ENCODE results near the gene PRKAG2. TPM values are rescaled to one million over a fixed set of nuclear protein-coding genes. Genes with fewer than 3 reads are reported as not detected.

Gene PRKAG2
- total RNA-seq, 1 donor from 2014 or later = 21.1 TPM

GRCh38 chr7:151641587-151641986 is 235.3 kb downstream of the PRKAG2 start:
- no peak for DNase-seq (ENCODE audit: low read depth)
- Histone ChIP-seq H3K27me3 (ENCODE audit: control insufficient read depth, insufficient read depth, low read length) (no peaks in the 10 kb centered on the region), H3K36me3 (ENCODE audit: control insufficient read depth, insufficient read depth, low read length) (no peaks in the 10 kb centered on the region), H3K4me3 (ENCODE audit: low read depth, low read length) (no peak overlapping the region)
- TF ChIP-seq CTCF (IDR thresholded peaks at IDR 0.05; ENCODE audit: insufficient read depth, low read length, poor library complexity, severe bottlenecking) = no peak

GRCh38 chr7:151637781-151638261 is 239.1 kb downstream of the PRKAG2 start:
- Histone ChIP-seq H3K4me3 (ENCODE audit: low read depth, low read length) (no peak overlapping the region), H3K27me3 (ENCODE audit: control insufficient read depth, insufficient read depth, low read length) (no peaks in the 10 kb centered on the region), H3K36me3 (ENCODE audit: control insufficient read depth, insufficient read depth, low read length) (no peaks in the 10 kb centered on the region)
- DNase-seq (ENCODE audit: low read depth) = no peak
- TF ChIP-seq CTCF (IDR thresholded peaks at IDR 0.05; ENCODE audit: insufficient read depth, low read length, poor library complexity, severe bottlenecking) = no peak

DNA sequence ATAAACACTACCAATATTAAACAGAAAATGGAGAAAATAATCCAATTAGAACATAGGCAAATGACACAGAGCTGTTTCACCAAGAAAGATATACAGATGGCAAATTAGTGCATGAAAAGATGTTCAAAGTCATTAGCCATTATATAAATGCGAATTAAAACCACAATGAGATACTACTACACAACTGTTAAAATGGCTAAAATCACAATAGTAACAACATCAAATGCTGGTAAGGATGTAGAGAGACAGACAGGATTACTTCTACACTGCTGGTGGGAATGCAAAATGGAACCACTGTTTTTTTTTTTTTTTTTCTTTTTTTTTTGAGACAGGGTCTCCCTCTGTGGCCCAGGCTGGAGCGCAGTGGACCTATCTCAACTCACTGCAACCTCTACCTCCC is 242.3 kb downstream of the PRKAG2 start:
- TF ChIP-seq CTCF (IDR thresholded peaks at IDR 0.05; ENCODE audit: insufficient read depth, low read length, poor library complexity, severe bottlenecking) = no peak
- no peak for DNase-seq (ENCODE audit: low read depth)
- no peak overlapping the region for H3K4me3 ChIP-seq (ENCODE audit: low read depth, low read length)
- no peaks in the 10 kb centered on the region for H3K36me3 ChIP-seq (ENCODE audit: control insufficient read depth, insufficient read depth, low read length)
- H3K27me3 ChIP-seq (ENCODE audit: control insufficient read depth, insufficient read depth, low read length) = no peaks in the 10 kb centered on the region

- H3K36me3 ChIP-seq (ENCODE audit: control insufficient read depth, insufficient read depth, low read length) = no peaks in the 10 kb centered on the region
- DNase-seq (ENCODE audit: low read depth) = no peak
- no peak overlapping the region for H3K4me3 ChIP-seq (ENCODE audit: low read depth, low read length)
- no peaks in the 10 kb centered on the region for H3K27me3 ChIP-seq (ENCODE audit: control insufficient read depth, insufficient read depth, low read length)
- no peak for TF ChIP-seq CTCF (IDR thresholded peaks at IDR 0.05; ENCODE audit: insufficient read depth, low read length, poor library complexity, severe bottlenecking)
Measured at GRCh38 chr7:151633516-151633812, 243.5 kb downstream of the PRKAG2 start.

- H3K27me3 ChIP-seq (ENCODE audit: control insufficient read depth, insufficient read depth, low read length) = no peaks in the 10 kb centered on the region
- H3K36me3 ChIP-seq (ENCODE audit: control insufficient read depth, insufficient read depth, low read length) = no peaks in the 10 kb centered on the region
- no peak for TF ChIP-seq CTCF (IDR thresholded peaks at IDR 0.05; ENCODE audit: insufficient read depth, low read length, poor library complexity, severe bottlenecking)
- no peak for DNase-seq (ENCODE audit: low read depth)
- H3K4me3 ChIP-seq (ENCODE audit: low read depth, low read length) = peak overlapping the region; percentile 39
Measured at GRCh38 chr7:151632750-151633515, 244.0 kb downstream of the PRKAG2 start.
